ENCODE measurements around the gene SCD. TPM values are rescaled to one million over a fixed set of nuclear protein-coding genes. Genes with fewer than 3 reads are reported as not detected.
A peak's percentile ranks its signal among the peaks of the same experiment; 100 is the strongest.

SCD gene
- total and polyA plus RNA-seq, 2 experiments from 2014 or later: 19.5 TPM

GRCh38 chr10:100339236-100339635, 7.8 kb upstream of the SCD start:
- 48 to 53% methylated on average over 5 of the region's 5 CpGs for WGBS, 2 experiments (ENCODE audit: low coverage in 1 of 2, low lambda C conversion rate in 2 of 2, missing lambda C conversion rate in 2 of 2)
- in situ Hi-C loops (cut with MboI): loop anchor here (25.0 kb wide), 1 partner anchor 548 kb away; no protein-coding TSS in a partner anchor
- H3K9ac ChIP-seq: no peak overlapping the region
- no peaks in the 10 kb centered on the region for H3K79me2 ChIP-seq (ENCODE audit: insufficient read depth)
- TF ChIP-seq EZH2phosphoT487 (IDR thresholded peaks at IDR 0.05; ENCODE audit: insufficient read depth, low read depth) (no peak), EZH2 (IDR thresholded peaks at IDR 0.05; ENCODE audit: insufficient read depth, poor library complexity, severe bottlenecking) (no peak)
- DNase-seq: no peak
- no peaks in the 10 kb centered on the region for H3K36me3 ChIP-seq (ENCODE audit: low read depth)
- no peaks in the 10 kb centered on the region for H3K9me2 ChIP-seq (ENCODE audit: insufficient read depth)
- no peaks in the 10 kb centered on the region for H3F3A ChIP-seq (ENCODE audit: insufficient read depth)
- peaks cover 7% of the 10 kb centered on the region for H3K27me3 ChIP-seq (replicated peaks; ENCODE audit: insufficient read depth)
- H3K27ac ChIP-seq: no peak overlapping the region
- H2AFZ ChIP-seq: no peak overlapping the region
- H3K4me2 ChIP-seq (ENCODE audit: unreplicated experiment): no peak overlapping the region
- H3K9me3 ChIP-seq (ENCODE audit: low read depth): no peaks in the 10 kb centered on the region
- no peaks in the 10 kb centered on the region for H3K4me1 ChIP-seq (ENCODE audit: insufficient read depth)
- no peaks in the 10 kb centered on the region for H4K20me1 ChIP-seq (ENCODE audit: insufficient read depth)
- no peak overlapping the region for H3K4me3 ChIP-seq

DNA sequence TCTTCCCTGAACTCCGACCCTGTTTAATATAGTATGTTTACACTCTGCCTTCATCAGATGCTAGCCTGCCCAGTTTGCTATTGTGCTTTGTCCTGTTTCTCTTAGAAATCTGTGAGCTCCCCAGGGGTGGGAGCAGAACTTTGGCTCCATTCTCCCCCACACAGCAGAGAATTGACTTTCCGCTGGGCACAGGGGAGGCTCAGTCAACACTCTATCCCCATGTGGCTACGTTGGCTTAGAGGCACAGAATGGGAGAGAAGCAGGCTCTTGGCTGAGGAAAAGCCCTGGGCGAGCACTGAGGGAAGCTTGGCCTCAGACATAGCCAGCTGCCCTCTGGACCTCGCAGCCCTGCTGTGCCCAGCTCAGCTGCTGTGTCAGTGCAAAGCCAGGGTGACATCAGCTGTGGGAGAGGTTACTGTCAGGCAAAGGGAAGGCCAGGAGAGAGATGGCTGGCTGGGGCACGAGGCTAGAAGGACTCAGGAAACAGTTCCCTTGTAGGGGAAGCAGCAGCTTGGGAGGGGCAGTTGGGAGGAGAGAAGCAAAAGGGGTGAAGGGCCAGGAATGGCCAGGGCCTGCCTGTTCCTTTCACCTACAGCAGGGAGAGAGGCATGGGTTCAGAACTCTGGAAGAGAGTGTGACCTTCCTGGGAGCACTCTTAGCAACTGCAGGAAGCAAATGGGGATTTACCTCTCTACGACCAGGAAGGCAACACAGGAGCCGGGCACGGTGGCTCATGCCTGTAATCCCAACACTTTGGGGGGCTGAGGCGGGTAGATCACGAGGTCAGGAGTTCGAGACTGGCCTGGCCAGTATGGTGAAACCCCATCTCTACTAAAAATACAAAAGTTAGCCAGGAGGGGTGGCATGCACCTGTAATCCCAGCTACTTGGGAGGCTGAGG, 5.8 kb upstream of the SCD start:
- peaks cover 7% of the 10 kb centered on the region; the same call in 1 of the 2 replicates for H3K4me1 ChIP-seq (ENCODE audit: insufficient read depth)
- no peaks in the 10 kb centered on the region for H3K27me3 ChIP-seq (replicated peaks; ENCODE audit: insufficient read depth)
- H3K4me3 ChIP-seq: no peak overlapping the region
- no peak overlapping the region for H3K27ac ChIP-seq
- no peaks in the 10 kb centered on the region for H3K9me3 ChIP-seq (ENCODE audit: low read depth)
- H3K36me3 ChIP-seq (ENCODE audit: low read depth): no peaks in the 10 kb centered on the region
- WGBS, 2 experiments (ENCODE audit: low coverage in 1 of 2, low lambda C conversion rate in 2 of 2, missing lambda C conversion rate in 2 of 2): 68 to 70% methylated on average over 12 of the region's 12 CpGs
- H3F3A ChIP-seq (ENCODE audit: insufficient read depth): no peaks in the 10 kb centered on the region
- H3K4me2 ChIP-seq (ENCODE audit: unreplicated experiment): no peak overlapping the region
- DNase-seq: no peak
- TF ChIP-seq EZH2phosphoT487 (IDR thresholded peaks at IDR 0.05; ENCODE audit: insufficient read depth, low read depth) (no peak), EZH2 (IDR thresholded peaks at IDR 0.05; ENCODE audit: insufficient read depth, poor library complexity, severe bottlenecking) (no peak)
- no peaks in the 10 kb centered on the region for H4K20me1 ChIP-seq (ENCODE audit: insufficient read depth)
- in situ Hi-C loops (cut with MboI): loop anchor here (5.0 to 25.0 kb wide), 3 partner anchors 91 to 546 kb away; partner anchors contain the start of gene SEC31B
- no peaks in the 10 kb centered on the region for H3K79me2 ChIP-seq (ENCODE audit: insufficient read depth)
- no peaks in the 10 kb centered on the region for H3K9me2 ChIP-seq (ENCODE audit: insufficient read depth)
- no peak overlapping the region for H3K9ac ChIP-seq
- H2AFZ ChIP-seq: no peak overlapping the region

GRCh38 chr10:100341953-100342626, 4.9 kb upstream of the SCD start:
- Histone ChIP-seq H3K9me3 (ENCODE audit: low read depth) (no peaks in the 10 kb centered on the region), H3K4me3 (no peak overlapping the region), H3K4me2 (ENCODE audit: unreplicated experiment) (no peak overlapping the region), H4K20me1 (ENCODE audit: insufficient read depth) (no peaks in the 10 kb centered on the region), H3K79me2 (ENCODE audit: insufficient read depth) (no peaks in the 10 kb centered on the region), H3K4me1 (ENCODE audit: insufficient read depth) (peaks cover 7% of the 10 kb centered on the region; the same call in 1 of the 2 replicates), H3K9ac (no peak overlapping the region), H3K36me3 (ENCODE audit: low read depth) (no peaks in the 10 kb centered on the region), H3K9me2 (ENCODE audit: insufficient read depth) (no peaks in the 10 kb centered on the region), H2AFZ (no peak overlapping the region), H3K27me3 (replicated peaks; ENCODE audit: insufficient read depth) (no peaks in the 10 kb centered on the region), H3F3A (ENCODE audit: insufficient read depth) (no peaks in the 10 kb centered on the region), H3K27ac (no peak overlapping the region)
- DNase-seq: peak; percentile 76
- in situ Hi-C loops (cut with MboI): loop anchor here (5.0 to 25.0 kb wide), 3 partner anchors 90 to 545 kb away; partner anchors contain the start of gene SEC31B
- TF ChIP-seq EZH2phosphoT487 (IDR thresholded peaks at IDR 0.05; ENCODE audit: insufficient read depth, low read depth) (no peak), EZH2 (IDR thresholded peaks at IDR 0.05; ENCODE audit: insufficient read depth, poor library complexity, severe bottlenecking) (no peak)
- 45 to 62% methylated on average over 9 of the region's 9 CpGs for WGBS, 2 experiments (ENCODE audit: low coverage in 1 of 2, low lambda C conversion rate in 2 of 2, missing lambda C conversion rate in 2 of 2)

GRCh38 chr10:100342627-100342972, 4.4 kb upstream of the SCD start:
- no peaks in the 10 kb centered on the region for H3F3A ChIP-seq (ENCODE audit: insufficient read depth)
- 75 to 83% methylated on average over 7 of the region's 7 CpGs for WGBS, 2 experiments (ENCODE audit: low coverage in 1 of 2, low lambda C conversion rate in 2 of 2, missing lambda C conversion rate in 2 of 2)
- in situ Hi-C loops (cut with MboI): loop anchor here (5.0 to 25.0 kb wide), 3 partner anchors 90 to 545 kb away; partner anchors contain the start of gene SEC31B

More at GRCh38 chr10:100342627-100342972, 4.4 kb upstream of the SCD start:
- no peak overlapping the region for H3K4me3 ChIP-seq
- H3K9me2 ChIP-seq (ENCODE audit: insufficient read depth): no peaks in the 10 kb centered on the region
- no peak overlapping the region for H3K9ac ChIP-seq
- H3K4me2 ChIP-seq (ENCODE audit: unreplicated experiment): no peak overlapping the region
- no peaks in the 10 kb centered on the region for H3K36me3 ChIP-seq (ENCODE audit: low read depth)
- H3K27me3 ChIP-seq (replicated peaks; ENCODE audit: insufficient read depth): no peaks in the 10 kb centered on the region
- H3K4me1 ChIP-seq (ENCODE audit: insufficient read depth): peaks cover 7% of the 10 kb centered on the region; the same call in 1 of the 2 replicates
- DNase-seq: no peak
- no peaks in the 10 kb centered on the region for H3K9me3 ChIP-seq (ENCODE audit: low read depth)
- TF ChIP-seq EZH2phosphoT487 (IDR thresholded peaks at IDR 0.05; ENCODE audit: insufficient read depth, low read depth) (no peak), EZH2 (IDR thresholded peaks at IDR 0.05; ENCODE audit: insufficient read depth, poor library complexity, severe bottlenecking) (no peak)
- H4K20me1 ChIP-seq (ENCODE audit: insufficient read depth): no peaks in the 10 kb centered on the region
- no peak overlapping the region for H3K27ac ChIP-seq
- 0 out of 2 replicates have a peak, but pooled peaks cover 2% of the 10 kb centered on the region for H3K79me2 ChIP-seq (ENCODE audit: insufficient read depth)
- no peak overlapping the region for H2AFZ ChIP-seq
